CD4-positive, alpha-beta T cell treated with Interleukin-6 at 100 ng/mL for 8 hours (primary cell): Measurements from ENCODE around the gene TAF10.

Experiments
- DNase-seq: peaks from one replicate; pipeline ENCODE4 v3.0.0-alpha.2; 2020; ENCODE audit warnings: mixed read lengths, low spot score

The TAF10 gene

GRCh38 chr11:6625156-6625831, 13.3 kb upstream of the TAF10 start:
- DNase-seq = no peak

DNA sequence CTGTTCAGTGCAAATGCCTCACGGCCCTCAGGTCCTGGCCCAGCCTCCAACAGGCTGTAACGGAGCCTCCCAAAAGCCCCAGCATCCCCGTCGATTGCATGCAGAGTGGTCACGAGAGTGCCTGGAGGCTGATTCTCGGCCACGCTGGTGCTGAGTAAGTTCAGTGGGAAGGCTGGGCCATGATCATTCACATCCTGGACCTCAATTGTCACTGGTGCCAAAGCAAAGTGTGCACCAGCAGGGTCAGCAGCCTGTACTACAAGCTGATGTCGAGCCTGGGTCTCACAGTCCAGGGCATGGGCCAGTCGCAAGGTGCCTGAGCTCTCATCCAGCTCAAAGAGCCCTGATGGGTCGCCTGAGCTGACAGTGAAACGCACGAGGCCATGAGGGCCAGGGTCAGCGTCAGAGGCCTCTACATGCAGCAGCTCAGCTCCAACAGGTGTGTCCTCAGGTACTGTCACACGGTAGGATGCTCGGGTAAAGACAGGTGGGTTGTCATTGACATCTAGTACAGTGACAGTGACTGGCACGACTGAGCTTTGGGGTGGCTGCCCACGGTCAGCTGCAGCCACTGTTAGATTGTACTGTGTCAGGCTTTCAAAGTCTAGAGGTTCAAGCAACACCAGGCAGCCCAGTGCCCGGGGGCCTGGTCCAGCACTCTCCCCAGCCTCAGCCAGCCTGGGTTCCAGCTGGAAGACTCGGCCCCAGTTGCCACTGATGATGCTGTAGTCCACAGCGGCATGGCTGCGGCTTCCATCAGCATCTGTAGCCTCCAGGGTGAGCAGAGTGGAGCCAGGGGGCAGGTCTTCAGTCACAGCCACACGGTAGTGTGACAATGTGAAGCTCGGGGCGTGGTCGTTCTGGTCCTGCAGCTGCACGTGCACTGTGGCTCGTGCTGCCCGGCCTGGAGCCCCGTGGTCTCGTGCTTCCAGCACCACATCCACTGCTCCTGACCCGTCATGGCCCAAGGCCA, 11.7 kb upstream of the TAF10 start:
- no peak for DNase-seq

DNA sequence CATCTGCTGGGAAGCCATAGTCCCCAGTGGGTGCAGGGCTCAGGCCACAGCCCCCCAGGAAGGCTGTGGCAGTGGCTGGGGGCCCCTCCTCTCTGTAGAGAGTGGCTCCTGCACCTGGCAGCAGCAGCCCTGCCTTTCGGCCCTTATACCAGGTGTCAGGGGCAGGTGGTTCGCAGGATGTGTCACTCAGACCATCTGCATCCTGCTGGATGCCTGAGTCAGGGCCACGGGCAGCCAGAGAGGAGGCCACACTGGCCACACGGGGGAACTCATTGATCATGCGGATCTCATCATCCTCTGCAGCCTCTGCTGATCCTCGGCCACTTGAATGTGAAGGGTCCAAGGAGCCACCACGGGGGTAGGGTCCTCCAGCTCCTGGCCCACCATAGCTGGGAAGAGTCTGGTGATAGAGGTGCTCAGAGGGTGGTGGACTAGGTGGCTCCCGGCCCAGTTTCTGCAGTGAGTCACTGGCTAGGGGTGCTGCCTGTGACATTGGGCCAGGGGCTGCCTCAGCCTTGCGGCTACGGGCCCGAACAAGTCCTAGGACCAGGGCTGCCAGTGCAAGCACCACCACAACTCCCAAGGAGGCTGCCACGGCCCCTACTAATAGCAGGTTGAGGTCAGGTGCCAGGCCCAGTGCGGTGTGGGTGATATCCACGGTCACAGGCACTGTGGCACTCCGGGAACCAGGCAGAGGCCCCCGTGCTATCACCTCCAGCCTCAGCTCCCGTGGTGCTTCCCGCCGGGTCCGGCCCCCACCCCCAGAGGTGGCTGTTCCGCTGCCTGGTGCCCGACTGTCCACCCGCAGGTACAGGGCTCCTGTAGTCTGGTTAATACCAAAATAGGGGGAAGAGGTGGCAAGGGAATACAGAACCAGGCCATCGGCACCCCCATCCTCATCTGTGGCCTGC, 10.5 kb upstream of the TAF10 start:
- DNase-seq = no peak

GRCh38 chr11:6621711-6622211, 9.7 kb upstream of the TAF10 start:
- no peak for DNase-seq

GRCh38 chr11:6620636-6621035, 8.6 kb upstream of the TAF10 start:
- no peak for DNase-seq

DNA sequence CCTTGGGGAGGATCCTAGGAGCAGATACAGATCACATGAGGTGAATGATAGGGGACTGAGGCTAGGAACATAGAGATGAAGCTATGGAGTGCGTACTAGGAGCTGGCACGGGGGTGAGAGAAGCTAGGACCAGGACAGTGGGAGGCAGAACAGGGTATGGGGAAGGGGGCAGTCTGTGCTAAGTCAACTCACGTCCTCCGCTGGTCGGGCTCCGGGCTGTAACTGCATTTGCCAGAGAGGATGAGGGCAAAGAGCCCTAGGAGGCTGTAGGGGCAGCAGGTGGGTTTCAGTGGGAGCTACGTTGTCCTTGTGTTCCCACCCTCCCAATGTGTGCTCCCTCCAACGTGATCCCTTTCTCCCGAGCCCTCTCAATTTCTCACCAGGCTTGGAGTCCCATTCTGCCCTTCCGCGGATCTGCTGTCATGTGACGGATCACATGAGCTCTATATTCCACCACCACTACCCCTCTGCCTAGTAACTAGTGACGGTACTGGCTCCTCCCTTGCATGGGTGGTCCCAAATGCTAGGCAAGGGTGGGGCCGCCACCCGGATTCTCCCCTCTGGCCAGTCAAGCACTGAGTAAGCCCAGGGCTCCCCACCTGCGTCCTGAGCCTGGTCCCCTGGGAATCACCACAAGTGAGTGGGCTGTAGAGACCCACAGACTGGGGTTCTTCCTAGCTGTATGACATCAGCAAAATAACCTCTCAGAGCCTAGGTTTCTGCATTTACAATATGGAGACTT, 7.2 kb upstream of the TAF10 start, which contains the start of gene TPP1:
TPP1 (minus strand) TSS at position 419 of the 742 bp plus-strand sequence; CDS start at position 397, 22 bp downstream.
- DNase-seq = peak; percentile 89

- peak; percentile 80 for DNase-seq
Observed at GRCh38 chr11:6618117-6619003, 6.3 kb upstream of the TAF10 start.

DNA sequence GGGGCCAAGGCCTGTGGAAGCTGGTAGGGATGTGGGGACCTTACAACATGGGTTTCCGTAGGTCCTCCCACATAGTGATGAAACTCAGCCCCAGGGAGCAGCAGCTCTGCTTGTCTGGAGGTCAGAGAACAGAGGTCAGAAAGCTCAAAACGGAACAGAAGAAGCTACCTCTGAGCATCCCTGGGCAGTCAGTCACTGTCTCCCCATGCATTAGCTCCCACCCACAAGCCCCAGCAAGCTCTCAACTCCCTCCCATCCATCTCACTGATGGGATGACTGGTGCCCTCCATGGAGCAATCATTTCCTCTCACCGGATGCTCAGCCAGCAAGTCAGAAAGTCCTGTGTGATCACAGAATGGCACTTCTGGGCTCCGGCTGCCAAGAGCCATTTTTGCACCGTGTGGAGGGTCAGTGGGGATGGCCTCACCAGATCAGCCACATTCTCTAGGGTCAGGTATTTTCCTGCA, 5.3 kb upstream of the TAF10 start:
- DNase-seq = no peak

DNA sequence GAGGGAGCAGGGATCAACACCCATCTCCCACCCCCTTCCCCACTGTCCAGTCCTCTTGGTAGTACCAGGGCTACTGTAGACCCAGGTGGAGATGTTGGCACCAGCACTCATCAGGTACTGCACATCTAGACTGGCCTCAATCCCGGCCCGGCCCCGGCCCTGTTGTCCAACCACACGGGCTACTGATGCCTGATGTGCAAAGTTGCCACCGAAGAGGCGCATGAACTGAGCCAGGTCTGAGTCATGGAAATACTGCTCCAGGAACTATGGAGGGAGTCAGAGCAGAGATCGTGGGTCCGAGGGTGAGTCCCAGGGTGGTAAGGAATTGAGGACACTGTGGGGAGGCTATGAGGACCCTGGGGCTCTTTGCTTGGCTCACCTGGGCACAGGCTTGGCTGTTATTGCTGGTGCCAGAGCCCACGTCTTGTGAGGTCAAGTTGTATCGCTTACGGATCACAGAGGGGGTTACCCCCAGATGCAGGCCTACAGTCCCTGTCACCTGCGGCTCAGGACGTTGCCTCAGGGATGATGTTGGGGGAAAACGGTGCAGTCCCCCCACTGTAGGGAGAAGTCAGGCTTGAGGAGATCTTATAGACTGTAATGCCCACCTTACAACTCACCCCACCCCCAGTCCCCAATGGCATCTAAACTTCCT, 4.7 kb upstream of the TAF10 start:
- no peak for DNase-seq

DNA sequence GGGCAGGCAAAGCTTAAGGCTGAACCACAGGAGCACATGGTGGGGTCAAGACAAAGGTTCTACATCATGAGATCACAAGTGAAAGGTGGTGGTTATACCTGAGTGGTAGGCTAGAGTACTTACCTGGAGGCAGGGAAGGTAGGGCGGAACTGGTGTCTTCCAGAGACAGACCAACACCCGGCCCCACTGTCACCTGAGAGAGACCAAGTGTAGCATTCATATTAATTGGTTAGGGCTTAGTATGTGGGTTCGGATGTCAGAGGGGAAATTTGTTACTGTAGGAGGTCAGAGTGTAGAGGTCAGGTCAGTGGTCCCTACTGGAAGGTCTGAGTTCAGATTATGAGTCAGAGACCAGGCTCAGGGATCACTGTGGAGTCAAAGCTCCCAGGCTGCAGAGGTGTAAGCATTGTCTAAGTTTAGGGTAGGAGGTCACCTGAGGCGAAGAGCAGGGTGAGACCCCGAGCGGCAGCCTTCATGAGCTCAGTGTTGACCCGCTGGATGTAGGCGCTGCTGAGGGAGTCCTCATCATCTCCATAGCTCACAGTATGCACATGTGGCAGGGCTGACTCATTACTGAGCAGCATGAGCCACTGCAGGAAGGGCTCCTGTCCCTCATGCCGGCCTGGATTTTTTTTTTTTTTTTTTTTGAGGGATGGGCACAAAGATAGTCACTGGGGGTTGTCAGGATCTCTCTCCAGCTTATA, 4.0 kb upstream of the TAF10 start:
- no peak for DNase-seq

DNA sequence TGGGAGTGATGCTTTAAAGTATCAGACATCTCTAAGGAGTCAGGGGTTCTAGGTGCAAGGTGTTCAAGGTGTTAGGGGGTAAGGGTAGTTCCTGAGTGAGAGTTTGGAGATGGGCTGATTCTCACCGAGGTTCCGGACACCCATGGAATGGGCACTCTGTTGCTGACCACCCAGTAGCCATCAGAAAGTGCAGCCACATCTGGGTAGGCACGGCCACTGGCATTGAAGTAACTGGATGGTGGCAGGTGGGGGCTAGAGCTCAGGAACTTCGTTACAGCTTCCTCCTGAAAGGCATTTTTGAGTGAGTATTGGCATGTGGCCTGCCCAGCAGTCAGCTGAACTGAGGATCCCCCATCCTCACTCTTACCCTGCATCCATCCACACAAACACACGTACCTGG, 3.0 kb upstream of the TAF10 start:
- DNase-seq = no peak

- no peak for DNase-seq
Observed at GRCh38 chr11:6614446-6614845, 2.4 kb upstream of the TAF10 start.

DNA sequence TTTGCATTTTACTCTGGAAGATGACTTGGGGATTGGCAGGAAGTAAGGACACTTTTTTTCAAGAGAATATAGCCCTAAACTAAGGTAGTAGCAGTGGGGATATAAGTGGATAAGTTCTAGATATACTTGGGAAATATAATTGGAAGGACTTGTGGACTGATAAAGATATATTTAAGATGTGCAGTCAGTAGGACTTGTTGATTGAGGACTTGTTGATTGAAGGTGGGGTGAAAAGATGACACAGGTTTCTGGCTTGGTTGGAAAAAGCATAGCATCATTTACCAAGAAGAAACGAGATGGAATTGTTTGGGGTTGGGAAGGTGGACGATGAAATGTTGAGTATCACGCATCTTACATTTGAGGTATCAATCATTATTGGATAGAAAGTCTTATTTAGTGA, 1.5 kb upstream of the TAF10 start:
- DNase-seq = no peak

DNA sequence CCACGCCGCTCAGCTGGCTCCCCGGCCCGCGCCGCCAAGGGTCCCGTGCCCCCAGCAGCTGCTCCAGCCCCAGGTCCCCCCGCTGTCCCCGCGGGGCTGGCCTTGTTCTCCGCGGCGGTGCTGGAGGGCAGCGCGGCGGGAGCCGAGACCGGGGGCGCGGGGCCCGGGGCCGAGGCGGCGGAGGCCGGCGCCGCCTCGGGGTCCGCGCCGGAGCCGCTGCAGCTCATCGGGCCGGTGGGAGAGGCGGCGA, 128 bp downstream of the TAF10 start:
- no peak for DNase-seq

DNA sequence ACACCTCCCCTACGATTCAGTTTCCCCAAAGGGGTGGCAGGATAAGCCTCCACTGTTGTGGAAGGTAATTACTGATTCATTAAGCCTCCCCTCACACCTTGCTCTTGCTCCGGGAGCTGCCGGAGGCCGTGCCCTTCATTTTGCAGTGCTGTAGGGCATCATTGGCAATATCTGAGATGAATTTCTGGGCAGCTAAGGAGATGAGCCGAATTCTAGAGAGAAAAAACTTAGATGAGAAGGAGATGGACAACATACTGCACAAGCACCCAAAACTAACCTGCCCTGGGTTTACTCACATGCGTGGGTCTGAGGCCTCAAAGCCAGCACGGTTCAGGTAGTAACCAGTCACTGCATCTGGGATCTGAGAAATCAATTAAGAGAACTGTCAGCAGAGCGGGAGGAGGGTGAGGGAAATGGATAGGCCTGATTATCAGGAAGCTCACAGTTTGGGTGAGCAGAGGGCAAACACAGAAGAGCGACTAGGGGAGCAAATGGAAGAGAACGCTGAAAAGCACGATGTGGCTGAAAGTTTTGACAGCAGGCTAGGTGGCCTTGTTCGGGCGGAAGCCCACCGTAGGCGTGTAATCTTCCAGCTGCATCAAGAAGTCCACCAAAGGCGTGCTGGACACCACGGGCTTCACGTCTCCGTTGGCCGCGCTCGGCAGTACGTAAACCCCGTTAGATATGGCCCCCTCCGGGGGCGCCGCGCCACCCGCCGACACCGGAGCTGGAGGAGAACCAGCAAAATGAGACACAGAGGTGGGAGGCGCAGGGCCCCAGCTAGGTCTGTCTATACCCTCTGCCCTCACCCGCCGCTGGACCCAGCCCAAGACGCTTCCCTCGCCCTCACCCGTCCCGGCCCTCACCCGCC, 689 bp downstream of the TAF10 start:
- peak; percentile 13 for DNase-seq

DNA sequence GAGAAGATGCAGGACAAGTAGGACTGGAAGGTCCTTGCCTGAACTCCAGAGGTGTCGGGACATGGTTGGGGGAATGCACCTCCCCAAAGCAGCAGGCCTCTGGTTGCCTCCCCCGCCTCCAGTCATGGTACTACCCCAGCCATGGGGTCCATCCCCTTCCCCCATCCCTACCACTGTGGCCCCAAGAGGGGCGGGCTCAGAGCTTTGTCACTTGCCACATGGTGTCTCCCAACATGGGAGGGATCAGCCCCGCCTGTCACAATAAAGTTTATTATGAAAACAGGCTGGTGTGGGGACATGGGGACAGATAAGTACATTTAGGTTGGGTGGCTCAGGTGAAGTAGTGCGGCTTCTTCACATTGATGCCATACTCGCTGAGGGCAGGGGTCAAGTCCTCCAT, 1.4 kb downstream of the TAF10 start:
- no peak for DNase-seq

- DNase-seq = no peak
Observed at GRCh38 chr11:6609502-6610015, 2.5 kb downstream of the TAF10 start.
